Amygdala (tissue), 56 donors: ENCODE results near the gene RAB31.

ENCODE experiments used
- DNase-seq, 56 donors: peaks; one replicate each; lab custom pipeline; 2025; lab: John Stamatoyannopoulos, UW

RAB31 gene

GRCh38 chr18:9779630-9780029, 71.5 kb downstream of the RAB31 start:
- DNase-seq = no peak

- DNase-seq = no peak
Measured at GRCh38 chr18:9782073-9782857, 74.2 kb downstream of the RAB31 start.

DNA sequence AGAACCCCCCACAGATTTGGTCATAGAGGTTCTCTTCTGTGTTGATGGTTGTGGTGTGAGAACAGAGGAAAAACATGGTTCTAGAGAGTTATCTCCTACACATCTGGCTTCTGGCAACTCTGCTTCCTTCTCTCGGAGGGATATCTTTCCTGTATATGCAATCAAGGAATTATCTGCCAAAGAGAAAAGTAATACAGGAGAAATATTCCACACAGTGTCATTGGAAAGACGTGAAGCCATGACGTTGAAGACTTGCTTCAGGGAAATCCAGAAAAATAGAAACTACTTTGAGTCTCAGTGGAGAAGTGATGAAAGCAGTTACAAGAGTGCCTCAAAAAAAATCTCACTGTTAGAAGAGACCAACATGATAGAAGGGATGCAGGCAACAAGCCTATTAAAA, 78.5 kb downstream of the RAB31 start:
- DNase-seq = no peak

- DNase-seq = no peak
Measured at GRCh38 chr18:9787036-9787435, 78.9 kb downstream of the RAB31 start.

- no peak for DNase-seq
Measured at GRCh38 chr18:9787712-9788111, 79.6 kb downstream of the RAB31 start.

- DNase-seq = no peak
Measured at GRCh38 chr18:9788140-9788539, 80.0 kb downstream of the RAB31 start.

DNA sequence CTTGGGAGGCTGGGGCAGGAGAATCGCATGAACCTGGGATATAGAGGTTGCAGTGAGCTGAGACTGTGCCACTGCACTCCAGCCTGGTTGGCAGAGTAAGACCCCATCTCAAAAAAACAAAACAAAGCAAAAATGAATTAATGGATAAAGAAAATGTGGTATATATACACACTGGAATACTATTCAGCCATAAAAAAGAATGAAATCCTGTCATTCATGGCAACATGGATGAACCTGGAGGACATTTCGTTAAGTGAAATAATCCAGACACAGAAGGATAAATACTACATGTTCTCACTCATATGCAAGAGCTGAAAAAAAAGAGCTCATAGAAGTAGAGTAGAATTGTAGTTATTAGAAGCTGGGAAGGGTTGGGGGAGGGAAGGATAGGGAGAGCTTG, 80.8 kb downstream of the RAB31 start:
- DNase-seq = no peak

DNA sequence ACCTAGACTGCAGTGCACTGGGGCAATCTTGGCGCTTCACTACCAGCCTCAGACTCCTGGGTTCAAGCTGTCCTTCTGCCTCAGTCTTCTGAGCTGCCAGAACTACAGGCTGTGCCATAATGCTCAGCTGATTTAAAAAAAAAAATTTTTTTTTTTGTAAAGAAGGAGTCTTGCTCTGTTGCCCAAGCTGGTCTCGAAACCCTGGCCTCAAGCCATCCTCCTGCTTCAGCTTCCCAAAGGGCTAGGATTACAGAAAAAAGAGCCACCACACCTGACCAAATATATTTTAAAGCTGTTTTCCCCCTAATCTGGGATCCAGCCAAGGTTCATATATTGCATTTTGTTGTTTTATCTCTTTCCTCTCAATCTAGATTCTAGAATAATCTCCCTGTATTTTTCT, 82.2 kb downstream of the RAB31 start:
- DNase-seq = no peak

DNA sequence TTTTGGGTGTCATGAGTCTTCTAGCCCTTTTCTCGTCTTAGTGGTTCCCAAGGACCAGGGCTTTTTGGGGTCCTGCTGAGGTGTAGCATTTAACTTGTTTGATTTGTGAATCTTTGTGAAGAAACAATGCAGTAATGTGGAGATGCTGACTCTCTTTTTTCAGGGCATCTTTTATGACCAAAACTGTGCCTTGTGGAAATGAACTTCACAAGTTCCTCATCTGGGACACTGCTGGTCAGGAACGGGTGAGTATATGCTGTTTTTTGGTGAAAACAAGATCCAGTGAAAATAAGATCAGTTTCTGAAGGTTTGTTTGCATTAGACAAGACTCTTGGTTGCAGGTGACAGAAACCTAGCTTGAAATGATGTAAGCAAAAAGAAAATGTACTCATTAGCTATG, 83.9 kb downstream of the RAB31 start:
- no peak for DNase-seq

GRCh38 chr18:9792565-9793245, 84.6 kb downstream of the RAB31 start:
- DNase-seq = no peak

DNA sequence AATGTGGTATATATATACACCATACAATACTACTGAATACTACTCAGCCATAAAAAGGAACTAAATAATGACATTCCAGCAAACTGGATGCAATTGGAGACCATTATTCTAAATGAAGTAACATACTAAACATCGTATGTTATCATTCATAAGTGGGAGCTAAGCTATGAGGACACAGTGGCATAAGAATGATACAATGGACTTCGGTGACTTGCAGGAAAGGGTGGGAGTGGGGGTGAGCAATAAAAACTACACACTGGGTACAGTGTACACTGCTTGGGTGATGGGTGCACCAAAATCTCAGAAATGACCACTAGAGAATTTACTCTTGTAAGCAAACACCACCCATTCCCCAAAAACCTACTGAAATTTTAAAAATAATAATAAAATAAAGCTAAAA, 87.9 kb downstream of the RAB31 start:
- DNase-seq = no peak

DNA sequence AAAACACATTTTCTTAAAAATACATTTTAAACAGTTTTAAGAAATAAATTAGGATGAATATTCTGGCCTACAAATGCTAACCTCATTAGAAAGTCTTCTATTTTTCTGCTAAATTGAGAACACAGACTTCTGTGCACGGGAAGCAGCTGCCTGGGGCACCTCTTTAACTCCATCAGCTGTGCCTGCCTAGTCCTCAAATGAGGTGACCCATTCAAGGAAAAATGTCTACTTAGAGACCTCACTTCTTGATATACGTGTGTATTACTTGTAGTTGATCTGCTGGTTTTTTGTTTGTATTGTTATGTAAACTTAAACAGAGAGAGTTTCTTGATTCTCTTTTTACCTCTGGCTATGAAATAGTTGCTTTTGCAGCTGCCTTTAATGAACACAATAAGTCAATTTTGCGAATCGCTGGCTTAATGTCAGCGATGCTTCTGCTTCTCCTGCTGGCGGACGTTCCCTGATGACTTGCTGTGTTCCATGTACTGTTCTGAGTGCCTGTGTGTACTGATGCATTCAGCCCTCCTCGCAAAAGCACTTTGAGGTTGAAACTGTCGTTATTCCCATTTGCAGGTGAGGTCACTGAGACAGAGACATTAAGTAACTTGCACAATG, 88.9 kb downstream of the RAB31 start:
- DNase-seq = peak in 40 of 56 donors; percentile 10 to 79 (median 38)

DNA sequence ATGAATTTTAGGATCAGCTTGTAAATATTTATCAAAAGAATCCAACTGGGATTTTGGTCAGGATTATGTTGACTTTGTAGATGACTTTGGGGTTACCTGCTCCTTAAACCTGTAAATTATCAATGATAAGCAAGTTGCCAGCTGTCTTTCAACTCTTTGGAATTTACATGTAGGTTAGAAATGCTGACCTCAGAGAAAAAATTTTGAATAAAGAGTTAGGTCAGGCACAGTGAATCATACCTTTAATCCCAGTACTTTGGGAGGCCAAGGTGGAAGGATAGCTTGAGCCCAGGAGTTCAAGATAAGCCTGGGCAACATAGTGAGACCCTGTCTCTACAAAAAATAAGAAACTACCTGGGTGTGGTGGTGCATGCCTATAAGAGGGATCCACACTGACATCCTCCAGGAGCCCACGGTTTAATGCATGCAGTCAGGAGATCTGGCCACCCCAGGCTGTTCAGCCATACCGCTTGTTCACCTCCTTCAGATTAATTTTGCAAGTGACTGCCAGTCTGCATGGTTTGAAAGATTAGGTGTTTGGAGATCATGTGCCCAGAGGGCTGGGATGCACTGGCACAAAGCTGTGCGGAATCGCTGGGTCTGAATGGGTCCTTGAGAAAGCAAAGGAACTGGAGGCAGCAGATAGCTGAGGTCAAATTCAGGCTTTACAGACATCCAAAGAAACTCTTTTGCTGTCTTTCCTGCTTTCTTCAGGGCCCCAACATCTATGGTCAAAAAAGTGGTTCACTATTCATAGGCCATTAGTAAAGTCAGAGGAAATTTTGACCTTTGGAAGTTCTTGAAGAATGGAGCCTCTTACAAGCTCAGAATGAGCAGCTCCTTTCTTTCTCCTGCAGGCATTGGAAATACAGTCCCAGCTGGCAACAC, 94.3 kb downstream of the RAB31 start:
- no peak for DNase-seq

DNA sequence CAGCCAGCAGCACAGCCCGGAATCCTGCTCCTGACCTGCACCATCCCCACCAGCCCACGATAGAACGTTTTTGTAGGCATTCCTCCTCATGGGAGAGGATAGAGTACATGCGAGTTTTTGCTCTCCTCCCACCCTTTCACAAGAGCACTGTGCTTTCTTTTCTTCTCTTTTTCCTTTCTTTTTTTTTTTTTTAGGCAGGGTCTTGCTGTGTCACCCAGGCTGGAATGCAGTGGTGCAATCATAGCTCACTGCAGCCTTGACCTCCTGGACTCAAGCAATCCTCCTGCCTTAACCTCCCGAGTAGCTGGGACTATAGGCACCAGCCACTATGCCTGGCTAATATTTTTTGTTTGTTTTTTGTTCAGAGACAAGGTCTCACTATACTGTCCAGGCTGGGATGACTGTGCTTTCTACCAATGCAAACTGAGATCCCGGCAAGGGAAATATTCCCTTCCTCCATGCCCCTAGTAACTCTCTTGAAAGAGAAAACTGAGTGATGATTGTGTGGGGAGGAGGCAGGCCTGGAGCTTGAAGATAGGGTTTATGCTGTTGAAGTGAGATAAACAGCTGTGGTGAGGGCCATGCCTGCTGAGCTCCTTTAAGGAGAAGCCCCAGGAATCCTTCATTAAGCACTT, 95.1 kb downstream of the RAB31 start:
- no peak for DNase-seq

DNA sequence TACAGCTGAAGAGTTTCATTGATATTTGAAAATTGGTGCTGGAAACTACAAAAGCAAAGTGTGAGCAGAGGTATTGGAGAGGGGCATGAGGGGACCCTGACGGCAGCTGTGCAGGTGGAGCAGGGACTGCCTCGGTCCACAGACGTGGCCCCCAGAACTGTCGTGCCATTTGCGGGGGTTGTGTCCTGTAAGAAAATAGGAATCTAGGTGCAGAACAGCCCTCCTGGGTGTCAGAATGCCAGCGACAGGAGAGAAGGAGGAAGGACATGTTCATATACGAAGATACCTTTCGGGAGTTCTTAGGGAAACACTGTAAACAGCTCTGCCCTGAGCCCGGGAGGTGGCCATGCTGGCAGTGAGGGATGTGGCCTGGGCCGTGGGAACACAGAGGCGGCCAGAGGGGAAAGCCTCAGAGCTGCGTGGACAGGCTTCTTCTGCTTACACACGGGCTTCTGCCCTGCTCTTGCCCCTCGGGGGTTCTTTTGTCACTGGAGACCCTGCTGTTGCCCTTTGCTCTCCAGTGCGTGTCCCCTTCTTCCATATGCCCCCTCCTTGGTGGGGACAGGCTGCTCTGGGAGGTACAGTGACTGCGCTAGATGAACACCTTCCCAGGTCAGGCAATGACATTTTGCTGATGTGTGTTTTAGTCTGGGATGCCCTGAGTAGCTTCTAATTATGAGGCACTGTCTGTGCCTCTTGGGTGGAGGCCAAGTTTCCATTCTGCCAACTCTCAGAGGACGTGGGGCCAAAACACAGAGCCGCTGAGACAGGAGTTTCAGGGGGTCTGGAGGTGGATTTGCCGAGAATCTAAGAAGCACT, 95.8 kb downstream of the RAB31 start:
- peak in 20 of 56 donors; percentile 8 to 58 (median 29) for DNase-seq

DNA sequence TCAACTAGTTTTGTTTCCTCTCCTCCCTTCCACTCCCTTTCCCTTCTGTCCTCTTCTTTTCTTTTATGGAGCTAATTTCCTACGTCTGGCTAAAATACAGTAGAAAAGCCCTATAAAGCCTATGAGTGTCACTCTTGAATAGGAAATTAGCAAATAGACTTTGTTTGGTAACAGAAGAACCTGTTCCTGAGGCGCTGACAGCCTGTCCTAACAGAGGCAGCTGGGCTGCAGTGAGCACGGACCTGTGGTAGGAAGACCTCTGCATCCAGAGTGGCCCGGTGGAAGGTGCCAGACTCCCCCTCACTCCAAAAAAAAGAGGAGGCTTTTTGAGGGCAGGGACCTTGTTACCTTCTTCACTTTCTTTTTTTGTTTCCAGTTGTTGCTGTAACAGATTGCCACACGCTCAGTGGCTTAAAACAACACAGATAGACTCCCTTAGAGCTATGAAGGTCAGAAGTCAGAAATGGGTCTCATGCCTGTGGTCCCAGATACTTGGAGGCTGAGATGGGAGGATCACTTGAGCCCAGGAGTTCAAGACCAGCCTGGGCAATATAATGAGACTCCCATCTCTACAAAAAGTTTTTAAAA, 96.5 kb downstream of the RAB31 start:
- DNase-seq = no peak

DNA sequence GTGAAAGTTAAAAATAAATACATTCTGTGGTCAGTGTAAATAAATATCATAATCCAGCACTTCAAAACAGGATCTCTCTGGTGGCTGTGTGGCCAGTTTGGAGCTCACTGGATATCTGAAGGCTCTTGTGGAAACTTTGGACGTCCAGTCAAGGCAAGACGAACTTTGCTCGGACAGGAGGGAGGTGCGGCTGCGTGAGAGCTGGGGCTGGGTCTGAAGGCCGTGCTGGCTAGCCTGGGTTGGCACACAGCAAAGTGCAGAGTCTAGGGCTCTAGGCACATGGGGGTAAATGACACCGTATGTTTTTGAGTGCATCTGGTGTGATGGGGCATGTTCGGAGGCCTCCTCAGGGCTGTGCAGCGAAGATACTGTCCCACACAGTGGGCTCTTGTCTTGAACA, 98.8 kb downstream of the RAB31 start:
- no peak for DNase-seq

DNA sequence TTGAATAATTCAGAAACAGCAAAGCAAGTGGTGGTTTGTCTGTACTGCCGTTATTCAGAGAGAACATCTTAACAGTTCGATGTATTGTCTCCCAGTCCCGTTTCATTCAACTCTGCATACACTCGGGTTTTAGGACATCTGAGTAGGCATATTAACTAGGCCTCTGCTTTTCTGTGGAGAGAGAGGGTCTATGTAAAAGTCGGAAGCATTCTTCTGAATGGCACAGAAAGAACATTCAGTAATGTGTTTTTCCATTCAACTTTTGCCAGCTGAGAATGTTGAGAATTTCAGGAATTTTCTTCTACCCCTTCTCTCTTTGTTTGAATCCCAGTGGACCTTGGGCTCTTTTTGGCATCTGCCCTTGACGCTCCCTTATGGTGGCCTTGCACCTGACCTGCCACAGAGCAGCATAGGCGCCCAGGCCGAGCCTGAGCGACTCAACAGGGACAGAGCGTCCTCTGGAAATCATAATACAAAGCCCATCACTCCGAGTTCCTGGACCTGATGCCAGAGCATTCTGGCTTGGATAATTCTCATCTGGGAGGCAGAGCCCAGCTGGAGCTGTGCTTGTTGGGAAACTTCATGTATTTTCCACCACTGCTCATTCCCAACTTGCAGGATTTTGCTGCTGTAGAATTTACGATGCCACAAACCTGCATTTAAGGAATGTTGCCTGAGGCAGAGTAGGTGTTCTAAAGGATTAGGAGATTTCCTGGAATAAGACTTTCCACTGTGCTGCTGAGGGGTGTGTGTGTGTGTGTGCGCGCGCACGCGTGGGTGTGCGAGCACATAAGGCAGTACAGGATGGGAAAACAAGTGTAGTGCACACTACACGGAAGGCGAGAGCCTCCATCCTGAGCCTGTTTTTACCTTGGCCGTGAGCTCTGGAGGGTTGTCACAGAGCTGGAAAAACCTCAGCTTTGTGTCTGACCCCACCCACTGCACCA, 100.5 kb downstream of the RAB31 start:
- DNase-seq = peak in 26 of 56 donors; percentile 15 to 69 (median 35)
